Neural cell (in vitro differentiated cells): ENCODE data around the gene ZDHHC7. TPM values are rescaled to one million over a fixed set of nuclear protein-coding genes. Genes with fewer than 3 reads are reported as not detected.

Source experiments
- H2AFZ ChIP-seq: fragments of 200-600, 300-800 bp; sonication (generic), shearing (Covaris generic); 2 replicates; pipeline ENCODE4 v1.6.0; 2014; ENCODE audit warnings: low read depth, mild to moderate bottlenecking, antibody characterized with exemption, low read length, moderate library complexity
- H3F3A ChIP-seq: fragments of 200-600 bp; shearing (Covaris generic); 2 replicates; pipeline ENCODE4 v1.6.1; 2016; ENCODE audit warnings: mild to moderate bottlenecking, moderate library complexity, mixed read lengths, antibody characterized with exemption, low read length; ENCODE audit not compliant: insufficient read depth, poor library complexity, severe bottlenecking
- H3K27ac ChIP-seq: fragments of 200-600, 300-800 bp; sonication (generic), shearing (Covaris generic); 2 replicates; pipeline ENCODE4 v1.5.1; 2014; ENCODE audit warnings: mild to moderate bottlenecking, low read length, moderate library complexity
- H3K27me3 ChIP-seq: fragments of 300-800, 200-600 bp; sonication (generic), shearing (Covaris generic); 2 replicates; pipeline ENCODE4 v1.6.0; 2014; ENCODE audit warnings: mild to moderate bottlenecking, low read depth, low read length, moderate library complexity; ENCODE audit not compliant: insufficient read depth
- H3K36me3 ChIP-seq: fragments of 300-800, 200-600 bp; sonication (generic), shearing (Covaris generic); 2 replicates; pipeline ENCODE4 v1.5.1; 2014; ENCODE audit warnings: mild to moderate bottlenecking, antibody characterized with exemption, low read length, moderate library complexity; ENCODE audit not compliant: insufficient read depth
- H3K4me2 ChIP-seq: fragments of 300-800, 200-600 bp; sonication (generic), shearing (Covaris generic); 2 replicates; pipeline ENCODE4 v1.6.0; 2014; ENCODE audit warnings: mild to moderate bottlenecking, low read length
- H3K4me3 ChIP-seq: fragments of 300-800, 200-600 bp; sonication (generic), shearing (Covaris generic); 2 replicates; pipeline ENCODE4 v1.5.1; 2014; ENCODE audit warnings: mild to moderate bottlenecking, low read length, moderate library complexity
- H3K79me2 ChIP-seq: fragments of 200-600 bp; shearing (Covaris generic); replicated peaks from 2 replicates; pipeline ENCODE4 v1.6.0; 2014; ENCODE audit warnings: mild to moderate bottlenecking, low read length, moderate library complexity; ENCODE audit not compliant: insufficient read depth
- H3K9ac ChIP-seq: fragments of 300-800, 200-600 bp; sonication (generic), shearing (Covaris generic); 2 replicates; pipeline ENCODE4 v1.6.1; 2016; ENCODE audit warnings: mild to moderate bottlenecking, low read length, mixed read lengths
- H3K9me2 ChIP-seq: fragments of 200-600 bp; shearing (Covaris generic); 2 replicates; pipeline ENCODE4 v1.6.1; 2016; ENCODE audit warnings: mild to moderate bottlenecking, low read length, mixed read lengths; ENCODE audit not compliant: insufficient read depth
- H3K9me3 ChIP-seq: fragments of 200-600, 300-800 bp; sonication (generic), shearing (Covaris generic); 2 replicates; pipeline ENCODE4 v1.6.1; 2016; ENCODE audit warnings: mild to moderate bottlenecking, mixed run types, low read length, moderate library complexity, mixed read lengths
- H4K20me1 ChIP-seq: fragments of 200-600 bp; shearing (Covaris generic); 2 replicates; pipeline ENCODE4 v1.6.1; 2016; ENCODE audit warnings: mild to moderate bottlenecking, mixed run types; ENCODE audit not compliant: insufficient read depth
- EP300 ChIP-seq: fragments of 450-650 bp; conservative IDR thresholded peaks from 2 replicates; pipeline ENCODE4 v1.6.1; 2014; ENCODE audit warnings: antibody characterized with exemption, mild to moderate bottlenecking, moderate library complexity; ENCODE audit not compliant: poor library complexity, severe bottlenecking
- EZH2 ChIP-seq: fragments of 200-600, 300-800 bp; shearing (Covaris generic), sonication (generic); IDR thresholded peaks from 2 replicates; pipeline ENCODE4 v1.6.1; 2014; ENCODE audit warnings: antibody characterized with exemption, low read length, borderline replicate concordance, mild to moderate bottlenecking; ENCODE audit not compliant: insufficient read depth, poor library complexity, severe bottlenecking
- MXI1 ChIP-seq: fragments of 450-650 bp; conservative IDR thresholded peaks from 2 replicates; pipeline ENCODE4 v1.6.1; 2014; ENCODE audit warnings: antibody characterized with exemption, mild to moderate bottlenecking; ENCODE audit not compliant: poor library complexity, severe bottlenecking
- POLR2AphosphoS5 ChIP-seq: IDR thresholded peaks from 2 replicates; pipeline ENCODE4 v1.6.1; 2012
- RAD21 ChIP-seq: fragments of 450-650 bp; conservative IDR thresholded peaks from 2 replicates; pipeline ENCODE4 v1.6.1; 2014; ENCODE audit warnings: antibody characterized with exemption, mild to moderate bottlenecking, moderate library complexity
- SMC3 ChIP-seq: fragments of 450-650 bp; conservative IDR thresholded peaks from 2 replicates; pipeline ENCODE4 v1.6.1; 2014; ENCODE audit warnings: antibody characterized with exemption, mild to moderate bottlenecking, moderate library complexity; ENCODE audit not compliant: poor library complexity
- TAF1 ChIP-seq: IDR thresholded peaks from 2 replicates; pipeline ENCODE4 v1.6.1; 2012; ENCODE audit warnings: low read depth
- polyA plus RNA-seq: library from polyadenylated mRNA; depleted of rRNA; stranded (reverse); fragments of >200 nt; gene quantifications from 2 replicates; pipeline ENCODE4 v1.2.3, GENCODE V29; 2014
- TF ChIP-seq, protein P1 (sequence below): IDR thresholded peaks from 2 replicates; pipeline ENCODE4 v1.6.1; 2012; ENCODE audit warnings: borderline replicate concordance
- TF ChIP-seq, protein P2 (sequence below): fragments of 450-650 bp; IDR thresholded peaks from 2 replicates; pipeline ENCODE4 v1.5.1; 2014; ENCODE audit warnings: antibody characterized with exemption, mild to moderate bottlenecking, moderate library complexity; ENCODE audit not compliant: poor library complexity, severe bottlenecking

ZDHHC7 gene
- polyA plus RNA-seq, 1 donor from 2014 or later = 33.8 TPM

GRCh38 chr16:85037721-85038120 is 26.4 kb upstream of the ZDHHC7 start:
- Histone ChIP-seq H3F3A (no peaks in the 10 kb centered on the region), H2AFZ (no peak overlapping the region), H3K36me3 (no peaks in the 10 kb centered on the region), H3K27me3 (no peaks in the 10 kb centered on the region), H3K9me3 (no peaks in the 10 kb centered on the region), H3K4me2 (no peak overlapping the region), H3K4me3 (no peak overlapping the region), H3K27ac (no peak overlapping the region), H3K9me2 (no peaks in the 10 kb centered on the region), H4K20me1 (no peaks in the 10 kb centered on the region), H3K9ac (no peak overlapping the region), H3K79me2 (no peaks in the 10 kb centered on the region)
- TF ChIP-seq, protein P1, sequence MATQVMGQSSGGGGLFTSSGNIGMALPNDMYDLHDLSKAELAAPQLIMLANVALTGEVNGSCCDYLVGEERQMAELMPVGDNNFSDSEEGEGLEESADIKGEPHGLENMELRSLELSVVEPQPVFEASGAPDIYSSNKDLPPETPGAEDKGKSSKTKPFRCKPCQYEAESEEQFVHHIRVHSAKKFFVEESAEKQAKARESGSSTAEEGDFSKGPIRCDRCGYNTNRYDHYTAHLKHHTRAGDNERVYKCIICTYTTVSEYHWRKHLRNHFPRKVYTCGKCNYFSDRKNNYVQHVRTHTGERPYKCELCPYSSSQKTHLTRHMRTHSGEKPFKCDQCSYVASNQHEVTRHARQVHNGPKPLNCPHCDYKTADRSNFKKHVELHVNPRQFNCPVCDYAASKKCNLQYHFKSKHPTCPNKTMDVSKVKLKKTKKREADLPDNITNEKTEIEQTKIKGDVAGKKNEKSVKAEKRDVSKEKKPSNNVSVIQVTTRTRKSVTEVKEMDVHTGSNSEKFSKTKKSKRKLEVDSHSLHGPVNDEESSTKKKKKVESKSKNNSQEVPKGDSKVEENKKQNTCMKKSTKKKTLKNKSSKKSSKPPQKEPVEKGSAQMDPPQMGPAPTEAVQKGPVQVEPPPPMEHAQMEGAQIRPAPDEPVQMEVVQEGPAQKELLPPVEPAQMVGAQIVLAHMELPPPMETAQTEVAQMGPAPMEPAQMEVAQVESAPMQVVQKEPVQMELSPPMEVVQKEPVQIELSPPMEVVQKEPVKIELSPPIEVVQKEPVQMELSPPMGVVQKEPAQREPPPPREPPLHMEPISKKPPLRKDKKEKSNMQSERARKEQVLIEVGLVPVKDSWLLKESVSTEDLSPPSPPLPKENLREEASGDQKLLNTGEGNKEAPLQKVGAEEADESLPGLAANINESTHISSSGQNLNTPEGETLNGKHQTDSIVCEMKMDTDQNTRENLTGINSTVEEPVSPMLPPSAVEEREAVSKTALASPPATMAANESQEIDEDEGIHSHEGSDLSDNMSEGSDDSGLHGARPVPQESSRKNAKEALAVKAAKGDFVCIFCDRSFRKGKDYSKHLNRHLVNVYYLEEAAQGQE = no peak
- TF ChIP-seq SMC3 (no peak), MXI1 (no peak), POLR2AphosphoS5 (no peak), EP300 (no peak), EZH2 (no peak), RAD21 (no peak), TAF1 (no peak)
- TF ChIP-seq, protein P2, sequence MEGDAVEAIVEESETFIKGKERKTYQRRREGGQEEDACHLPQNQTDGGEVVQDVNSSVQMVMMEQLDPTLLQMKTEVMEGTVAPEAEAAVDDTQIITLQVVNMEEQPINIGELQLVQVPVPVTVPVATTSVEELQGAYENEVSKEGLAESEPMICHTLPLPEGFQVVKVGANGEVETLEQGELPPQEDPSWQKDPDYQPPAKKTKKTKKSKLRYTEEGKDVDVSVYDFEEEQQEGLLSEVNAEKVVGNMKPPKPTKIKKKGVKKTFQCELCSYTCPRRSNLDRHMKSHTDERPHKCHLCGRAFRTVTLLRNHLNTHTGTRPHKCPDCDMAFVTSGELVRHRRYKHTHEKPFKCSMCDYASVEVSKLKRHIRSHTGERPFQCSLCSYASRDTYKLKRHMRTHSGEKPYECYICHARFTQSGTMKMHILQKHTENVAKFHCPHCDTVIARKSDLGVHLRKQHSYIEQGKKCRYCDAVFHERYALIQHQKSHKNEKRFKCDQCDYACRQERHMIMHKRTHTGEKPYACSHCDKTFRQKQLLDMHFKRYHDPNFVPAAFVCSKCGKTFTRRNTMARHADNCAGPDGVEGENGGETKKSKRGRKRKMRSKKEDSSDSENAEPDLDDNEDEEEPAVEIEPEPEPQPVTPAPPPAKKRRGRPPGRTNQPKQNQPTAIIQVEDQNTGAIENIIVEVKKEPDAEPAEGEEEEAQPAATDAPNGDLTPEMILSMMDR = no peak

DNA sequence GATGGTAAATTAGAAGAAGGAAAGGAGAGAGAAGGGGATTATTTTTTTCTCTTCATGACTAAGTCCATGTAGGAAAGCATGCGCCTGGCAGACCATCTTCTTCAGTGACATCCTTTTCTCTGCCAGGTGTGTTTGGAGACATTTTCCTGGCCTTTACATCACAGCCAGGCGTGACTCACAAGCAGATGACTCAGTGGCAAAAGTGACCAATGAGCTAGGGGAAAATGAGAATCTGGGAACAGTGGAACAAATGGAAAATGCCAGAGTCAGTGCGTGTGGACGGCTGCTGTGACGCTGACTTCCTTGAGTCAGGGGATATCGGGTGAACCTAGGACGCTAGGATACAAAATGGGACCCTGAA is 25.7 kb upstream of the ZDHHC7 start:
- Histone ChIP-seq H3K27me3 (no peaks in the 10 kb centered on the region), H2AFZ (no peak overlapping the region), H3F3A (no peaks in the 10 kb centered on the region), H3K36me3 (no peaks in the 10 kb centered on the region), H3K79me2 (no peaks in the 10 kb centered on the region), H3K9me2 (no peaks in the 10 kb centered on the region), H4K20me1 (no peaks in the 10 kb centered on the region), H3K4me2 (no peak overlapping the region), H3K9ac (no peak overlapping the region), H3K4me3 (no peak overlapping the region), H3K9me3 (no peaks in the 10 kb centered on the region), H3K27ac (no peak overlapping the region)
- TF ChIP-seq RAD21 = no peak
- TF ChIP-seq, protein P1 = no peak
- no peak for TF ChIP-seq EZH2
- TF ChIP-seq EP300 = no peak
- TF ChIP-seq, protein P2 = no peak
- TF ChIP-seq POLR2AphosphoS5 = no peak
- TF ChIP-seq MXI1 = no peak
- no peak for TF ChIP-seq SMC3
- TF ChIP-seq TAF1 = no peak
